Lower lobe of right lung (tissue), 2 donors: ENCODE measurements around the gene RAB11FIP4. TPM values are rescaled to one million over a fixed set of nuclear protein-coding genes. Genes with fewer than 3 reads are reported as not detected.

Experiments
- ATAC-seq, 2 donors: fragments of 200-7000 bp; cut with Tn5 transposase; one replicate each; pipeline ENCODE4 v1.9.1; 2020 to 2022; ENCODE audit warnings: mild to moderate bottlenecking in 2 of 2, moderate library complexity in 2 of 2
- DNase-seq: peaks from one replicate; pipeline ENCODE4 v3.0.0-alpha.2; 2020
- H3K27ac ChIP-seq: fragments of 200-600 bp; one replicate; pipeline ENCODE4 v1.8.0; 2022
- H3K27me3 ChIP-seq: fragments of 200-600 bp; one replicate; pipeline ENCODE4 v1.8.0; 2022; ENCODE audit warnings: low read depth
- H3K36me3 ChIP-seq: fragments of 200-600 bp; one replicate; pipeline ENCODE4 v1.8.0; 2022; ENCODE audit warnings: mild to moderate bottlenecking
- H3K4me1 ChIP-seq: fragments of 200-600 bp; one replicate; pipeline ENCODE4 v1.8.0; 2022
- H3K4me3 ChIP-seq: fragments of 200-600 bp; one replicate; pipeline ENCODE4 v1.8.0; 2022; ENCODE audit warnings: mild to moderate bottlenecking
- H3K9me3 ChIP-seq: fragments of 200-600 bp; one replicate; pipeline ENCODE4 v1.8.0; 2022
- intact Hi-C: fragments of 100-400 bp; cut with DNase I; formaldehyde crosslinking; loops from one replicate; pipeline ENCODE4 v1.11.0; 2022
- total RNA-seq: library from RNA; stranded (reverse); fragmentation: NEBNext Ultra II Directional; extraction: Animal tissue kit (Norgen Biotek cat#: 25700); gene quantifications from one replicate; pipeline ENCODE4 v1.2.1, GENCODE V29; 2021
- TF ChIP-seq, protein P1 (sequence below): fragments of 200-600 bp; IDR thresholded peaks from one replicate; pipeline ENCODE4 v1.8.0; 2022; ENCODE audit warnings: antibody characterized with exemption, mild to moderate bottlenecking
- donor health status: DM: no; HTN: yes; CAD: no; lungs with severe emphysema.

RAB11FIP4 gene
- total RNA-seq, 1 donor from 2014 or later = 15.7 TPM

DNA sequence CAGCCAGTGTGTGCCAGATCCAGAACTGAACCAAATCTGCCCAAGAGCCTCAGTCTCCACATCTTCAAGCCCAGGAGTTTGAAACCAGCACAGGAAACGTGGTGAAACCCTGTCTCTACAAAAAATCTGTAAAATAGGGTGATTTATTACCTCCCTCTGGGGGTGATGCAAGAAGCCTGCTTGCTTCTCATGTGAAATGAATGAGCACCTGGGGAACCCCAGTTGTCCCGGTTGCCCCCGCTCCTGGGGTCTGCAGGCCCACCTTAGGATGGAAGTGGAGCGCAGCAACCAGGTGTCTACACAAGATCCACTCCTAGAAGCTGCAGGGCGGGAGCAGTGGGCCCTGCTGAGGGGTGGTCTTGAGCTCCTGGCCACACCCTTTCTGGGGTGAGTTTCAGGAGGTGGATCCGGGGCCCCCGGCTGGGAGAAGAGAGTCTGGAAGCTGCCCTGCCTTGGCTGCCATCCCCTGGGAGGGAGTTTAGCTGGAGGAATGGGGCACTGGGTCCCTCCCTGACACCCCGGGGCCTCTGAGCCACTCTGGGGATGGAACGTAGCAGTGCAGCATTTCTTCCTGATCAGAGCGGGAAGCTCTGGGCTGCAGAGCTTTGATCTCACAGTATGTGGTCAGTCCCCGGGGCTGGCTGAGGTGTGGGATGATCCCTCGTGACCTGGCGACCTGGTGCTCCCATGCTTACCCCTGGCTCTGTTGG lies 117.8 kb downstream of the RAB11FIP4 start:
- peak overlapping the region; percentile 76 for H3K27ac ChIP-seq
- peaks cover 30% of the 10 kb centered on the region for H3K4me1 ChIP-seq
- DNase-seq (no peak), ATAC-seq (no peak)
- no peaks in the 10 kb centered on the region for H3K36me3 ChIP-seq
- peak overlapping the region; percentile 19 for H3K4me3 ChIP-seq
- TF ChIP-seq, protein P1, sequence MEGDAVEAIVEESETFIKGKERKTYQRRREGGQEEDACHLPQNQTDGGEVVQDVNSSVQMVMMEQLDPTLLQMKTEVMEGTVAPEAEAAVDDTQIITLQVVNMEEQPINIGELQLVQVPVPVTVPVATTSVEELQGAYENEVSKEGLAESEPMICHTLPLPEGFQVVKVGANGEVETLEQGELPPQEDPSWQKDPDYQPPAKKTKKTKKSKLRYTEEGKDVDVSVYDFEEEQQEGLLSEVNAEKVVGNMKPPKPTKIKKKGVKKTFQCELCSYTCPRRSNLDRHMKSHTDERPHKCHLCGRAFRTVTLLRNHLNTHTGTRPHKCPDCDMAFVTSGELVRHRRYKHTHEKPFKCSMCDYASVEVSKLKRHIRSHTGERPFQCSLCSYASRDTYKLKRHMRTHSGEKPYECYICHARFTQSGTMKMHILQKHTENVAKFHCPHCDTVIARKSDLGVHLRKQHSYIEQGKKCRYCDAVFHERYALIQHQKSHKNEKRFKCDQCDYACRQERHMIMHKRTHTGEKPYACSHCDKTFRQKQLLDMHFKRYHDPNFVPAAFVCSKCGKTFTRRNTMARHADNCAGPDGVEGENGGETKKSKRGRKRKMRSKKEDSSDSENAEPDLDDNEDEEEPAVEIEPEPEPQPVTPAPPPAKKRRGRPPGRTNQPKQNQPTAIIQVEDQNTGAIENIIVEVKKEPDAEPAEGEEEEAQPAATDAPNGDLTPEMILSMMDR = no peak
- intact Hi-C loops = no loop called here
- H3K27me3 ChIP-seq = no peaks in the 10 kb centered on the region
- H3K9me3 ChIP-seq = no peaks in the 10 kb centered on the region

DNA sequence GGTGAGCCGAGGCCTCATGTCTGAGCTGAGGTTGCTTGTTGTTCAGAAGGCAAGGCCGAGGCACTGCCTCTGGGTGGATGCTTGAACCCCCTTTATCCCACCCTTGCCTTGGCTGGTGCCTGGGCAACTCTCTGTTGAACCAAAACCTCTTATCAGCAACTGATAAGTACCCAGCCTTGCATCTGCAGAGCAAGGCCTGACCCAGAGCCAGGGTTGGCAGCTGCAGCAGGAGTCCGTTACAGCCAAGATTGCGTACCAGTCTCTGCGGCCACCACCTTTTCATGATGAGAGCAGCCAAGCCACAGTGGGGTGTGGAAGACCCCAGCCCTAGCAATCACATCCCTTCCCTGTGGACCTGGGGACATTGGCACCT lies 118.3 kb downstream of the RAB11FIP4 start:
- intact Hi-C loops = no loop called here
- DNase-seq = no peak
- H3K36me3 ChIP-seq = no peaks in the 10 kb centered on the region
- TF ChIP-seq, protein P1 = no peak
- H3K27me3 ChIP-seq = no peaks in the 10 kb centered on the region
- no peaks in the 10 kb centered on the region for H3K9me3 ChIP-seq
- no peak for ATAC-seq
- peaks cover 30% of the 10 kb centered on the region for H3K4me1 ChIP-seq
- H3K4me3 ChIP-seq = peak overlapping the region; percentile 19
- H3K27ac ChIP-seq = peak overlapping the region; percentile 76

DNA sequence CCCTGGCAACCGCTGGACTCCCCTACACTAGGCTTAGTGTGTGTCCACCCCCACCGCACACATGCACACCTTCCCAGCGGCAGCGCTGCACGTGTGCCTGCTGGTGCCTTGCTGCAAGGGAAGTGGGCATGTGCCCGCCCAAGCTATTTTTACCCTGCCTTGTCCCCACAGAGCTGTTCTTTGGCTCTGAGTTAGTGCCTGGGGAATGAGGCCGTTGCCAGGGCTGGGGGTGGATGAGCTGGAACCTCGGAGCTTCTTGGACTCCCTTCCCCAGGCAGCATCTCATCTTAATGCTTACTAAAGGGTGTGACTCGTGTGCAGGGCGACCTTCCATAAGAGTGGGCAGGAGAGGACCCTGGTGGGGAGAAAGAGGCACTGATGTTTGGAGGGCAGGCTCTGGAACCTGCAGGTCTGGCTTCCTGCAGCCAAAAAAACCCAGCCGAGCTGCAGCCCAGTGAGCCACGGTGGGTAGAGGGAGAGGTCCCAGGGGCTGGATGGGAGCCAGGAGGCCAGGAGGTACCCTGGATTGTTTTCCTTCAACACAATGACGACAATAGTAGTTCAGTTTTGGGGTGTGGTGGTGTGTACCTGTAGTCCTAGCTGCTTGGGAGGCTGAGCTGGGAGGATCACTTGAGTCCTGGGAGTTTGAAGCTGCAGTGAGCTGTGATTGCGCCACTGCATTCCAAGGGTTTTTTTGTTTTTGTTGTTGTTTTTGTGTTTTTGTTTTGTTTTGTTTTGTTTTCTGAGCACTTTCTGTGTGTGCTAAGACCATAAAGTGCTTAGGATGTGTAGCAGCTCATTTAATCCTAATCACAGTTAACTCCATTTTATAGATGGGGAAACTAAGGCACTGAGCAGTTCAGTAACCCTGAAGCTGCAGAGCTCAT lies 119.1 kb downstream of the RAB11FIP4 start:
- Histone ChIP-seq H3K9me3 (no peaks in the 10 kb centered on the region), H3K4me3 (no peak overlapping the region), H3K36me3 (no peaks in the 10 kb centered on the region), H3K27ac (peak overlapping the region; percentile 31), H3K27me3 (no peaks in the 10 kb centered on the region), H3K4me1 (peaks cover 30% of the 10 kb centered on the region)
- DNase-seq = no peak
- ATAC-seq = no peak
- TF ChIP-seq, protein P1 = no peak
- intact Hi-C loops = no loop called here

DNA sequence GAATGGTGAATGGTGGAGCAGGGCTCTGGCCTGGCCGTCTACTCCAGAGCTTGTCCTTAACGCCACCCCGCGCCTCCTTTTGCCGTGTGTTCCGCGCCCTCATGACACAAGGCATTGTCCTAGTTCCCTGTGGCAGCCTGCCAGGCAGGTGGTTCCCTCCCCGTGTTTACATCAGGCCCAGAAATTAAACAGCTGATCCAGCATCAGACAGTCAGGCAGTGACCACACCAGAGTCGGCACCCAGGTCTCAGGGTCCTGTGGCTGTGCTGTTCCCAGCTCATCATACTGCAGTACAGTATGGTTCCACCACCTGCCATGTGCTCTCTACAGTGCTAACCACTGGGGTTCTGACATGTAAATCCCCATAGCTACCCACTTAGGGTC lies 119.7 kb downstream of the RAB11FIP4 start:
- ATAC-seq (no peak), DNase-seq (no peak)
- Histone ChIP-seq H3K4me1 (peaks cover 30% of the 10 kb centered on the region), H3K27me3 (no peaks in the 10 kb centered on the region), H3K9me3 (no peaks in the 10 kb centered on the region), H3K36me3 (no peaks in the 10 kb centered on the region), H3K27ac (no peak overlapping the region), H3K4me3 (no peak overlapping the region)
- intact Hi-C loops = no loop called here
- TF ChIP-seq, protein P1 = no peak

DNA sequence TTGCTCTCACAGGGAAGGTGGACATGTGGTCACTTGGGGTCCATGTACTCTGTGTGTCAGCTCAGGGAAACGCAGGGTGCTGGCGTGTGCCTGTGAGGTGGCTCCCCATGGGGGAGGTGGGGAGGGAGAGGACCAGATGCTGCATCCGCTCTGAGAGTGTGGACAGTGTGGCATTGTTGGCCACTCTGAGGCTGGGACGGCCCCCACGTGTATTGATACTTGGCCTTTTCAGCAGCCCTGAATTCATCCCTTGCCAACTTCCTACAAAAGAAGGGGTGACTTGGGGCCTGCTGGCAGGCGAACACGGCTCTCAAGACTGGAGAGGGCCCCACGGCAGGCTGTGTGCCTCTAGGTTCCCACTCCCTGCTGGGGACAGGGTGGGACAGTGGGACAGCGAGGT lies 120.1 kb downstream of the RAB11FIP4 start:
- no peaks in the 10 kb centered on the region for H3K9me3 ChIP-seq
- intact Hi-C loops = no loop called here
- TF ChIP-seq, protein P1 = no peak
- H3K4me1 ChIP-seq = peaks cover 30% of the 10 kb centered on the region
- no peaks in the 10 kb centered on the region for H3K36me3 ChIP-seq
- ATAC-seq (no peak), DNase-seq (no peak)
- H3K4me3 ChIP-seq = no peak overlapping the region
- H3K27ac ChIP-seq = no peak overlapping the region
- H3K27me3 ChIP-seq = no peaks in the 10 kb centered on the region
